HG02943 (cell line): ENCODE measurements around the gene BAIAP3.

ENCODE experiments used
- ATAC-seq: cut with Tn5 transposase; IDR thresholded peaks from one replicate; pipeline ENCODE4 v1.9.1; 2021; ENCODE audit warnings: mild to moderate bottlenecking, low read depth, moderate library complexity; ENCODE audit not compliant: unreplicated experiment

BAIAP3 gene

DNA sequence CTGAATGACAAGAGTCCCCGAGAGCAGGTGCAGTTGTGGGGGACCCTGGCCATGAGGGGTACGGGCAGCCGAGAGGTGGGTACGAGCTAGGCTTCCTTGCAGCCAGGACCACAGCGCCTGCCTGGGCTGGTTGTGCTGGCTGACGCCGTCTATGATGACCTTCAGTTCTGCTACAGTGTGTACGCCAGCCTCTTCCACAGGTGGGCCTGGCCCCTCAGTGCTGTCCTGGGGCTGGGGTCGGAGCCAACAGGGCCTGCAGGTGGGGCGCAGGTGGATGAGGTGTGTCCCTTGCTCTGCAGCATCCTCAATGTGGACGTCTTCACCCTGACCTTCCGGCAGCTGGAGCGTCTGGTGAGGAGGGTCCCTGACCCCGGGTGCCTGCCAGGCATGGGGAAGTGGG is 11.1 kb downstream of the BAIAP3 start:
- no peak for ATAC-seq

DNA sequence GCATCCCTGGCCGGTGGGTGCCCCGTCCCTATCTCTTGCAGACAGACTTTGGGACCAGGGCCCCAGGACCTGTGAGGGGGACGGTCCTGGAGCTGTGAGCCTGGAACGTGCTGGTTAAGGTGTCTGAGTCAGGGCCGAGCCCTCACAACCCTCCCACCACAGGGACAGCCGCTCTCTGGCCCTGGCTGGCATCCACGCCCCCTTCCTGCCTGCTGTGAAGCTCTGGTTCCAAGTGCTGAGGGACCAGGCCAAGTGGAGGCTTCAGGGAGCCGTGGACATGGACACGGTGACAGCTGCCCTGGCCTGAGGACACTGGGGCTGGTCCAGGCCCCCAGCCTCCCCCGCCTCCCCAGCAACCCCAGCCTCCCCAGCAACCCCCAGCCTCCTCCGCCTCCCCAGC is 11.6 kb downstream of the BAIAP3 start:
- ATAC-seq = no peak

DNA sequence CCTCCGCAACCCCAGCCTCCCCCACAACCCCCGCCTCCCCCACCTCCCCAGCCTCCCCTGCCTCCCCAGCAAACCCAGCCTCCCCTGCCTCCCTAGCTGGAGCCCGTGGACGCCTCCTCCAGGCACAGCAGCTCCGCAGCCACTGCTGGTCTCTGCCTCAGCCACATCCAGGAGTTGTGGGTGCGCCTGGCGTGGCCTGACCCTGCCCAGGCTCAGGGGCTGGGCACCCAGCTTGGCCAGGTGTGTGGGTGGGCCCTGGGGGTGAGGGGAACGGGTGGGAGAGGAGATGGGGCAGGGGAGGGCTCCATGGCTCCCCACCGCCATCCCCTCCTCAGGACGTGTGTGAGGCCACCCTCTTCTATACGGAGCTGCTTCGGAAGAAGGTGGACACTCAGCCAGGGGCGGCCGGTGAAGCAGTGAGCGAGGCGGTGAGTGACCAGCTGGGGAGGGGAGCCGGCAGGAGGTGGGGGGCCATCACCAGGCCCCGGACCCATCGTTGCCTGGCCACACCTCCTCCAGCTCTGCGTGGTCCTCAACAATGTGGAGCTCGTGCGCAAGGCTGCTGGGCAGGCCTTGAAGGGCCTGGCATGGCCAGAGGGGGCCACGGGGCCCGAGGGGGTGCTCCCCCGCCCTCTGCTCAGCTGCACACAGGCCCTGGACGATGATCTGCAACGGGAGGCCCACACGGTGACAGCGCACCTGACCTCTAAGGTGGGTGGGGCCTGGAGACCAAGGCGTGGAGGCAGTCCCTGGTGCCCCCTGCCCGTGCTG is 12.4 kb downstream of the BAIAP3 start:
- no peak for ATAC-seq

DNA sequence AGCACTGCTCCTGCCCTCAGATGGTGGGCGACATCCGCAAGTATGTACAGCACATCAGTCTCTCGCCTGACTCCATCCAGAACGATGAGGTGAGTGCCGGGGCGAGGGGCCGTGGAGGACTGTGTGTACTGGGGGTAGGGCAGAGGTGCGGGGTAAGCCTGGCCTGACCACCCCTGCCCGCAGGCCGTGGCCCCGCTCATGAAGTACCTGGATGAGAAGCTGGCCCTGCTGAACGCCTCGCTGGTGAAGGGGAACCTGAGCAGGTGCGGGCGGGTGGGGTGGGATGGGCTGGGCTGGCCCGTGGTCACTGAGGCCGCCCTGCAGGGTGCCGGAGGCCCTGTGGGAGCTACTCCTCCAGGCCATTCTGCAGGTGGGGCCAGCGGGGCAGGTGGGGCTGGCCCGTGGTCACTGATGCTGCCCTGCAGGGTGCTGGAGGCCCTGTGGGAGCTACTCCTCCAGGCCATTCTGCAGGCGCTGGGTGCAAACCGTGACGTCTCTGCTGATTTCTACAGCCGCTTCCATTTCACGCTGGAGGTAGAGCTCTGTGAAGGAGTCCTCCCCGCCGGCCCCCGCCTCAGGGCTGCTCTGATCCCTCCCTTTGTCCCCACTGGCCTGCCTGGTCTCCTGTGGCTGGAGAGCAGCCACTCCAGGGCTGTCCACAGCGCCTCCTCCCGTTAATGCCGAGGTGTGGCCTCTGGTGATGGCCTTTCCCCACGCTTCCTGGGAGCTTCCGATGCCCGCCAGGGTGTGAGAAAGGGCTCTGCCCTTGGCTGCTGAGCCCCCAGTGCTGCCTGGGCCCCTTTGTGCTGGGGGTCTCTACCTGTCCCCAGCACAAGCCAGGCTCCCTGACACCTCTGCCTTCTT is 13.2 kb downstream of the BAIAP3 start:
- ATAC-seq = no peak

DNA sequence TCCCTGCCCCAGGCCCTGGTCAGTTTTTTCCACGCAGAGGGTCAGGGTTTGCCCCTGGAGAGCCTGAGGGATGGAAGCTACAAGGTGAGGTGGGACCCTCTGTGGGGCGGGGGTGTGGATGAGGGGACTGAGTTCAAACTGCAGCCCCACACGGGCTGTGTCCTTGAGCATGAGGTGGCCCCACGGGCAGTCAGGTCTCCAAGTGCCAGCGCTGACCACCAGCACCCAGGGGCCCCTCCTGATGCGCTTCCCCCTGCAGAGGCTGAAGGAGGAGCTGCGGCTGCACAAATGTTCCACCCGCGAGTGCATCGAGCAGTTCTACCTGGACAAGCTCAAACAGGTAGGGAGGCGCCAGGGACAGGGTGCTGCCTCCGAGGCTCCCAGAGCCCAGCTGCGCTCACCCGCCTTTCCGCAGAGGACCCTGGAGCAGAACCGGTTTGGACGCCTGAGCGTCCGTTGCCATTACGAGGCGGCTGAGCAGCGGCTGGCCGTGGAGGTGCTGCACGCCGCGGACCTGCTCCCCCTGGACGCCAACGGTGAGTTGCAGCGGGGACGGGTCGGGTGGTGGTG is 13.9 kb downstream of the BAIAP3 start:
- ATAC-seq = no peak

DNA sequence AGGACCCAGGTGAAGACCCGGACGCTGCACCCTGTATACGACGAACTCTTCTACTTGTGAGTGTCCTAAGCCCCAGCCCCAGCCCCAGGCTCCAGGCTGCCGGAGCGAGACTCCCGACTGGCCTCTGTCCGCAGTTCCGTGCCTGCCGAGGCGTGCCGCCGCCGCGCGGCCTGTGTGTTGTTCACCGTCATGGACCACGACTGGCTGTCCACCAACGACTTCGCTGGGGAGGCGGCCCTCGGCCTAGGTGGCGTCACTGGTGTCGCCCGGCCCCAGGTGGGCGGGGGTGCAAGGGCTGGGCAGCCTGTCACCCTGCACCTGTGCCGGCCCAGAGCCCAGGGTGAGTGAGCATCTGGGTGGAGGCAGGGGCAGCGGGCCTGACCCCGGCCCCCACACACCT is 14.5 kb downstream of the BAIAP3 start:
- no peak for ATAC-seq

DNA sequence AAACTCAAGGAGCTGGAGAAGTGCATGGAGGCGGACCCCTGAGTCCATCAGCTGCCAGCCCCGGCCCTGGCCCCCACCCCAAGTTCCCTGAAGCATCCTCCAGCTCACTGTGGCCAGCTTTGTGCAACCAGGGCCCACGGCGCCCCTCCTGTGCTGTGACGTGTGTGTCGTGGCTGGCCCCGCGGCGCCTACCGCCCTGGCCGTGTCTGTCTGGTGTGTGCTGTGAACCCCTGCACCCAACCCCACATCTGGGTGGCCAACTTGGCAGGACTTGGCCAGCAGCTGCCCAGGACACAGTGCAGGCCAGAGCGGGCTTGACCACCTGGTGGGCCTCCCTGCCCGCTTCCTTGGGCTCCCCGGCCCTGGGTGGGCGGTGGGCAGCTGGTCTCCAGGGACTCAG is 15.0 kb downstream of the BAIAP3 start:
- no peak for ATAC-seq

DNA sequence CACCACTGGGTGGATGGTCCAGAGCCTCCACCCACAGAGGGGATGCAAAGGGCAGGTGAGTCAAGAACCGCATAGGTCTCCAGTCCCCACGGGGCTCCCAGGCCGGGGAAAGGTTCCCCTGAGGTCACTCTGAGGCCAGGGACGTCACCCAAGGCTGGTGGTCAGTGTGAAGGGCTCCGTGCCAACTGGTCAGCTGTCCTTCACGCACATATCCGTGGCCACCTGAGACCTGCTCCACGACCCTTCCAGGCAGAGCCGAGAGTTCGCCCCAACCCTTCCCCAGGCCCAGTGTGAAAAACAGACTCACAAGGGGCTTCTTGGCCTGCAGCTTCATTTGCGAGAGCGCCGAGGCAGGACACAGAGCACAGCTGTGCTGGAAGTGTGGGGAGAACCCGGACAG is 15.5 kb downstream of the BAIAP3 start:
- ATAC-seq = no peak

DNA sequence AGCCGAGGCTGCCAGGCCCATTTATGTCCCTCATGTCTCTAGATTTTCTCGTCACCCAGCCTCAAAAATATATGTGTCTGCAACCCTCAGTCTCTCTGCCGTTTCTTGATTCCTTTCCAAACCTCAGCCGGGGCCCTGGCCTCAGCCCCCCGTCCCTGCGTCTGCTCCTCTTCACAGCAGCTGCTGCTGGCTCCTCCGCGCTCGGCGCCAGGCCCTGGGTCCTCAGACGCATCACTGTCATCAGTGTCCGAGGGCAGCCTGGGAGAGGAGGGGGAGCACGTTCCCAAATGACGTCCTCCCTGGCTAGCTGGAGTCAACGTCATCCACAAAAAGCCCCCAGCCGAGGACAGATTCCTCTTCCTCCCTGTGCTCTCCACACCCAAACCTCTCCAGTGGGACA is 15.9 kb downstream of the BAIAP3 start:
- no peak for ATAC-seq

DNA sequence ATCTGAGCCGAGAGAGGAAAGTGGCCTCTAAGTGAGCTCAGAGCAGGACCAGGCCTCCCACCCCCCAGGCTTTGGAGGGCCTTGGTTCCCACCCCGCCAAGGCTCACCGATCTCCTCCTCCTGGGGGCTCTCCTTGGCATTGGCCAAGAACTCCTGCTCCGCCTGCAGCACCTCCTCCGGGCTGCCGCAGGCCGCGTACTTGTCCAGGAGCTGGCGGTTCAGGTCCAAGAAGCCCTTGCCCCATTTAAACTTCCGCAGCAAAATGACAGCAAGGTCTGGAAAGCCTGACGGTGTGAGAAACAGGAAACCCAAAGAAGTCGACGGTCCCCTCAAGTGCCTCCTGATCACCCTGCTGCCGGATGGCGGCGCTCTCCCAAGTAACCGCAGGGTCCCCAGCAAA is 16.5 kb downstream of the BAIAP3 start:
- no peak for ATAC-seq

DNA sequence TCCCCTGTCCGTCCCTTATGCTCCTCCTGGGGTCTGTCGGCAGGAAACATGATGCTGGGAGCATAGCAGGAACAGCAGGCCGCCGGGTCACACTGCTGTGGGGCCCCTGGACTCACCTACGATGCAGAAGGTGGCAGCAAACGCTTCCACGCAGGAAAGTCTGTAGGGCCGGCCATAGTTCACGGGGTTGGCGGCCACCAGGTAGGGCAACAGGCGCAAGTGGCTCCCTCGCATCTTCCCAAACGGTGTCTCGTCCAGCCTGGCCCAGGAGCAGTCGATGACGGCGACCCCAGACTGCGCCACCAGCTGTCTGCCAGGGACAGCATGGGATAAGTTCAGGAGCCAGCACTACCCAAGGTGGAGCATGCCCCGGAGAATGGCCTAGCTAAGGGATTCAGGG is 17.2 kb downstream of the BAIAP3 start:
- no peak for ATAC-seq

DNA sequence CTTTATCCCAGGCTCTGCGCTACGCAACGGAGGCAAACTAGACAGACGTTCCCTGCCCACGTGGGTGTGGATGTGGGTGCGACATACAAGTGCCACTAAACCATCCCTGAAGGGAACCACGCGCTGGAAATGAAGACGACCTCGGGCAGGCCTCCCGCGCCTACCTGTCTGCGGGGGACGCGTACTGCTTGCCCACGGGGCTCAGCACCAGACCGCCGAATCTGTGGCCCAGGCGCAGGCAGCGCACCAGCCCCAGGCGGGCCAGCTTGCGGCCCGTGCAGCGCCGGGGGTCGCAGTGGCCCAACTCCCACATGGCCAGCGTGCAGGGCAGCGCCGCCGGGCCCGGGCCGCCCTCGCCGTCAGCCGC is 17.8 kb downstream of the BAIAP3 start:
- ATAC-seq = no peak

DNA sequence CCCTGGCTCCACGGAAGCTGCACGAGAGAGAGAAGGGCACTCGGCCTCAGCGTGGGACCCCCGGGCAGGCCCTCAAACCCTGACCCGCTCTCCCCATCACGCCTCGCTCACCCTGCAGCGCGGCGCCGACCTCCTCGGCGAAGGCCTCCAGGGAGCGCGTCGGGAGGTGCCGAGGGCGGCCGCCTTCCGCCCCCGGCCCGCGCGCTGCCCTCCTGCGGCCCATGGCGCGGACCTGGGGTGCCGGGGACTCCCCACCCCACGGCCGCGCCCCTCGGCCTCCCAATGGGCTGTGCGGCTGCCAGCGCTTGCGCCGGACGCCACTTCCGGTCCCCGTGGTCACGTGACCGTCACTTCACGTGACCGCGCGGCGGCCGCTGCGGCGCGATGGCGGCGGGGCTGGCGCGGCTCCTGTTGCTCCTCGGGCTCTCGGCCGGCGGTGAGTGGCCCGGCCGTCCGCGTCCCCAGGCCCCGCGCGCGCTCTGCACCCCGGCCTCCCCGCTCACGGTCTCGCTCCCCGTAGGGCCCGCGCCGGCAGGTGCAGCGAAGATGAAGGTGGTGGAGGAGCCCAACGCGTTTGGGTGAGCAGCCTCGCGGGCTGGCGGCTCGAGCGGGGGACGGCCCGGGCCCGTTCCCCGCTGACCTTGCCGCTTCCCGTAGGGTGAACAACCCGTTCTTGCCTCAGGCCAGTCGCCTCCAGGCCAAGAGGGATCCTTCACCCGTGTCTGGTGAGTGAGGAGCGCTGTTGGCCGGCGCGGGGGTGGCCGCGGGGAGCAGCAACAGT is 18.3 kb downstream of the BAIAP3 start, which contains the start of the genes GNPTG and TSR3:
Gene GNPTG, plus strand, starts transcription at position 350 of the 781 bp plus-strand sequence. Its CDS starts 35 bp downstream, at position 385.
Gene TSR3, minus strand, starts transcription at position 297 of the 781 bp plus-strand sequence. Its CDS starts 74 bp downstream, at position 223.
- peak; percentile 61 for ATAC-seq

DNA sequence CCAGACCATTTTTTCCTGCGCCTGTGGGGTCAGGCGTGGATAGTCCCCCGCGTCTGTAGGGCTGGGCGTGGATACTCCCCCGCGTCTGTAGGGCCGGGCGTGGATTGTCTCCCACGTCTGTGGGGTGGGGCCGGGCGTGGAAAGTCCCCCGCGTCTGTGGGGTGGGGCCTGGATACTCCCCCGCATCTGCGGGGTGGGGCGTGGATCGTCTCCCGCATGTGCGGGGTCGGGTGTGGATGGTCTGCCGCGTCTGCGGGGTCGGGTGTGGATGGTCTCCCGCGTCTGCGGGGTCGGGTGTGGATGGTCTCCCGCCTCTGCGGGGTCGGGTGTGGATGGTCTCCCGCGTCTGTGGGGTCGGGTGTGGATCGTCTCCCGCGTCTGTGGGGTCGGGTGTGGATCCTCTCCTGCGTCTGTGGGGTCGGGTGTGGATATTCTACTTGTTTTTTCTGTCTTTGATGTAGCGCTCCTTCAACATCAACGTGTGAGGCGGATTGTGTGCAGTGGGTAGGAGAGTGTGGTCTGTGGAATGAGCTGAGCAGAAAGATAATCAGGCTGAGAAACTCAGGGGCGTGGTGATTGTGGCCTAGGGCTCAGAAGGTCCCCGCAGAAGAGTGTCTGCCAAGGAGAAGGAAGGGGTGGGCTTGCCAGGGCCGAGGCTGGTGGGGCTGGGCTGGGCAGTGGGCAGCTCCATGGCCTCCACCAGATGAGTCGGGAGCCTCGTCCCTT is 21.5 kb downstream of the BAIAP3 start:
- ATAC-seq = no peak

DNA sequence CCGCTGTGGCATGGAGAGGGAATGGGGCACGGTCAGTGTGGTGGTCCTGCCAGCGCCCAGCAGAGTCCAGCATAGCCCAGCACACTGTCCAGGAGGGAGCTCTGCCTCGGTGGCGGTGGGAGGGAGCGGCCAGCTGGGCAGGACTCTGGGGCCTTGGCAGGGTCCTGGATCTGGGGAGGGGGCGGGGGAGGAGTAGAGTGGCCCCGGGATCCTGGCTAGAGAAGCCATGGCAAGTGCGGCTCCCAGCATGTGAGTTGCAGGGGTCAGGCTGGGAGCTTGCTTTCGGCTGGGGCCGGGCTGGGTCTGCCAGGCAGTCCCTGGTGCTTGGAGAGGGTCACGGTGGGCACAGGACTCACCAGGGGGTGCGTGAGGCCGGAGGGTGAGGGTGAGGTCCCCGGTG is 22.1 kb downstream of the BAIAP3 start:
- ATAC-seq = no peak

DNA sequence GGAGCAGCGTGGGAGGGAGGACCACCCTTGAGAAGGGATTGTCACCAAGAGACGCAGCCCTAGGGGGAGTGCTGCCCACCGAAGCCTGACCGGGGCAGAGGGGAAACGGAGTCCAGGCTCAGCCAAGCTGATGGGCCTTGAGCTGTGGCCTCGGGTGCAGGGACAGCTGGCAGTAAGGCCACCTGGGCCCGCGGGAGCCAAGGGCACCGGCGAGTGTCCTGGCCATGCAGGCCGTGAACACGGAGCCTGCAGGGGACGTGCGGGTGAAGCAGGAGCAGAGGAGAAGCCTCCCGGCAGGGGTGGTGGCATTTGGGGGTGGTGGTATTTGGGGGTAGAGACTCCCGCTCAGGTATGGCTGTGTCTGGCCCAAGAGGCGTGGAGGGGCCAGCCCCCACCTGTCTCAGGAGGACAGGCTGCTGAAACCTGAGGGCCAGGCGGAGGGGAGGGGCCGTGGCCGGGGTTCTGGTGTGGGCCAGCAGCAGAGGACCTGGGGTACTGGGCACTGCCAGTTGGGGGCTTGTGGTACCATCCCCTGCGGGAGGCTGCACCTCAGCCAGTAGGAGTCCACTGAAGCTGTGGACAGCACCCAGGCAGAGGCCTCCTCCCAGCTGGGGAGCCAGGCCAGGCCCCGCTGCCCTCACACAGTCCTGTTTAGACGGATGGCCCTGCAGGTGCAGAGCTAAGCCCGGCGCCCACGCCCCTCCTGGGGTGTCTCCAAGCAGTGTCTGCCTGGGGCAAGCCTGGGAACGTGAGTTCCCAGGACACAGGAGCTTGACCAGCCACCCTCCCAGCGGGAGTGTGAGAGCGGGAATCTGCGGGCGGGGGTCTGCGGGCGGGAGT is 22.8 kb downstream of the BAIAP3 start:
- no peak for ATAC-seq

DNA sequence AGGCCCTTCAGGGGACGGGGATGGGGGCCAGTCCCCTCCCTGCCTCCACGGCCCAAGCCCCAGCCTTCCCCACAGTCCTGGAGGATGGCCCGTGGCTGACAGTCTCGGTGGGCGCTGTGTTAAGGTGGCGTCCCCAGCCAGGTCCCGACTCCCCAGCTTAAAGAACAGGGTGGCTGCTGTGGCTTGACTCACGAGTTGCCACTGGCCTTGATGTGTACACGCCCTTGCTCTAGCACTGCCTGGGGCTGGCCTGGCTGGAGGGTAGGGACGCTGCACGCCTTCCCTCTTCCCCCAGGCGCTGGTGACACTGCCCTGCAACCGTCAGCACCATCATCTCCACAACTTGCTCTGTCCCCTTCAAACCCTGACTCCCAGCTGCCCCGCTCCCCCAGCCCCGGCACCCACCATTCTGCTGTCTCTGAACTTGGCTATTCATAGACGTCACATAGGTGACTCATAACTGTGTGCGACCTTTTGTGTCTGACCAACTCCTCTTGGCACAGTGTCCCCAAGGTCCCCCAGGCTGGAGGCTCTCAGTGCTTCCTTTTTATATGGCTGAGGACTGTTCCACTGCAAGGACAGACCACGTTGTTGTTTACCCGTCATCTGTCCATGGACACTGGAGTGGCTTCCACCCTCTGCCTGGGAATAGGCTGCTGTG is 24.6 kb downstream of the BAIAP3 start:
- ATAC-seq = no peak

DNA sequence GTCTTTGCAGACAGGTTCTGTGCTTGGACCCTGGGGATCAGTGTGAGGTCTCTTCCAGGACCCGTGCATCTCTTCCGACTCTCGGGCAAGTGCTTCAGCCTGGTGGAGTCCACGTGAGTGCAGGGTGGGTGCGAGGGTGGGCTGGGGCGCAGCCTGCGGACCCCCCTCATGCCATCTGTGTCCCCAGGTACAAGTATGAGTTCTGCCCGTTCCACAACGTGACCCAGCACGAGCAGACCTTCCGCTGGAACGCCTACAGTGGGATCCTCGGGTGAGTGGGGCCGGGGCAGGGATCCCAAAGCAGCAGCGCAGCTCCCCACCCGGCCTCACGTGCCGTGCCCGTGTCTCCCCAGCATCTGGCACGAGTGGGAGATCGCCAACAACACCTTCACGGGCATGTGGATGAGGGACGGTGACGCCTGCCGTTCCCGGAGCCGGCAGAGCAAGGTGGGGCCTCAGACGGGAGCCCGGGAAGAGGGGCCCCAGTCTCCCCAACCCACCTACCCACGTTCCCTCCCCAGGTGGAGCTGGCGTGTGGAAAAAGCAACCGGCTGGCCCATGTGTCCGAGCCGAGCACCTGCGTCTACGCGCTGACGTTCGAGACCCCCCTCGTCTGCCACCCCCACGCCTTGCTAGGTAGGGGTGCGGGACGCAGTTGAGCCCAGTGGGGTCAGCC is 28.4 kb downstream of the BAIAP3 start:
- ATAC-seq = no peak
